Chondrocyte (in vitro differentiated cells): Measurements from ENCODE around the gene SLC35F3. TPM values are rescaled to one million over a fixed set of nuclear protein-coding genes. Genes with fewer than 3 reads are reported as not detected.
"Not testable (repeated sequence)": the region's sequence is repeated elsewhere in the genome, so short reads cannot be mapped to it uniquely, and the experiment has no call there.

ENCODE experiments used
- DNase-seq: peaks from one replicate; pipeline ENCODE4 v3.0.0; 2021; ENCODE audit warnings: mixed read lengths, low spot score
- H3K27ac Mint-ChIP-seq: one replicate; pipeline ENCODE4 v1.8.0; 2021; ENCODE audit warnings: mild to moderate bottlenecking, moderate library complexity, mixed read lengths; ENCODE audit not compliant: unreplicated experiment
- H3K27me3 Mint-ChIP-seq: 2 replicates; pipeline ENCODE4 v1.8.0; 2021; ENCODE audit warnings: low read depth, mixed read lengths
- H3K36me3 Mint-ChIP-seq: 2 replicates; pipeline ENCODE4 v1.8.0; 2021; ENCODE audit warnings: low read depth, mixed read lengths
- H3K4me1 Mint-ChIP-seq: 2 replicates; pipeline ENCODE4 v1.8.0; 2021; ENCODE audit warnings: low read depth, mild to moderate bottlenecking, mixed read lengths
- H3K4me3 Mint-ChIP-seq: one replicate; pipeline ENCODE4 v1.8.0; 2021; ENCODE audit warnings: mild to moderate bottlenecking, moderate library complexity, mixed read lengths; ENCODE audit not compliant: unreplicated experiment
- H3K9me3 Mint-ChIP-seq: 2 replicates; pipeline ENCODE4 v1.8.0; 2021; ENCODE audit warnings: low read depth, mixed read lengths
- total RNA-seq: library from RNA; stranded (reverse); gene quantifications from 3 replicates; pipeline ENCODE4 v1.2.1, GENCODE V29; 2021
- TF ChIP-seq, protein P1 (sequence below): fragments of 200-600 bp; sonication (generic); IDR thresholded peaks from 2 replicates; pipeline ENCODE4 v1.5.0; 2021; ENCODE audit warnings: antibody characterized with exemption, mild to moderate bottlenecking, moderate library complexity

Gene SLC35F3
- total RNA-seq, 1 donor from 2014 or later: not detected

DNA sequence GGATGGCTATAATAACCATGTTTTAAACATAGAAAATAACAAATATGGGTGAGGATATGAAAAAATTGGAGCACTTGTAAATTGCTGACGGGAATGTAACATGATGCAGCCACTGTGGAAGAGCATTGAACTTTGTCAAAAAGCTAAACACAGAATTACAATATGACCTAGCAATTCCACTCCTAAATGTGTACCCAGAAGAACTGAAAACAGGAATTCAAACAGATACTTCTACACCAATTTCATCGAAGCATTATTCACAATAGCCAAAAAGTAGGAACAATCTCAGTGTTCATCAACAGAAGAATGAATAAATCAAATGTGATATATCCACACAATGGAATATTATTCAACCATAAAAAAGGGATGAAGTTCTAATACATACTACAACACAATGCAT lies 436.1 kb downstream of the SLC35F3 start:
- TF ChIP-seq, protein P1, sequence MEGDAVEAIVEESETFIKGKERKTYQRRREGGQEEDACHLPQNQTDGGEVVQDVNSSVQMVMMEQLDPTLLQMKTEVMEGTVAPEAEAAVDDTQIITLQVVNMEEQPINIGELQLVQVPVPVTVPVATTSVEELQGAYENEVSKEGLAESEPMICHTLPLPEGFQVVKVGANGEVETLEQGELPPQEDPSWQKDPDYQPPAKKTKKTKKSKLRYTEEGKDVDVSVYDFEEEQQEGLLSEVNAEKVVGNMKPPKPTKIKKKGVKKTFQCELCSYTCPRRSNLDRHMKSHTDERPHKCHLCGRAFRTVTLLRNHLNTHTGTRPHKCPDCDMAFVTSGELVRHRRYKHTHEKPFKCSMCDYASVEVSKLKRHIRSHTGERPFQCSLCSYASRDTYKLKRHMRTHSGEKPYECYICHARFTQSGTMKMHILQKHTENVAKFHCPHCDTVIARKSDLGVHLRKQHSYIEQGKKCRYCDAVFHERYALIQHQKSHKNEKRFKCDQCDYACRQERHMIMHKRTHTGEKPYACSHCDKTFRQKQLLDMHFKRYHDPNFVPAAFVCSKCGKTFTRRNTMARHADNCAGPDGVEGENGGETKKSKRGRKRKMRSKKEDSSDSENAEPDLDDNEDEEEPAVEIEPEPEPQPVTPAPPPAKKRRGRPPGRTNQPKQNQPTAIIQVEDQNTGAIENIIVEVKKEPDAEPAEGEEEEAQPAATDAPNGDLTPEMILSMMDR: no peak
- H3K9me3 Mint-ChIP-seq: peaks cover 40% of the 10 kb centered on the region
- no peaks in the 10 kb centered on the region for H3K27me3 Mint-ChIP-seq
- H3K36me3 Mint-ChIP-seq: peaks cover 5% of the 10 kb centered on the region
- H3K27ac Mint-ChIP-seq: no peak overlapping the region
- no peak overlapping the region for H3K4me3 Mint-ChIP-seq
- DNase-seq: no peak
- H3K4me1 Mint-ChIP-seq: no peaks in the 10 kb centered on the region

DNA sequence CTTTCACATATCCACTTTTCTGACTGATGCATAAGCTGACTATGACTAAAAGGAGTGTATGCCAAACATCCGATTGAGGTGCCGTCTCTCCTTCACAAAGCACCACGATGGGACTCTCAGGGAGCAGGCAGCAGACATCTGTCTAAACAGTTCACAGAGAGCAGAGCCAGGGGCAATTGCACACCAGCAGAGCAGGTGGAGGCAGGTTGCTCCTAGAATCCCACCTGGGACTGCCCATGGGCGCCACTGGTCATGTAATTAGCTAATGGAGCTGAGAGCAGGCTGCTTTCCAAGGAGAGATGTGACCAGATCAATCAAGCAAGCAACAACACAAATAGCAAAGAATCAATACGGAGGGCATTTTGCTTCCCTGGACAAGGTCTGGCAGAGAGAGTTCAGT lies 438.3 kb downstream of the SLC35F3 start:
- Mint-ChIP-seq H3K4me1 (no peaks in the 10 kb centered on the region), H3K27me3 (no peaks in the 10 kb centered on the region), H3K36me3 (peaks cover 2% of the 10 kb centered on the region), H3K9me3 (peaks cover 20% of the 10 kb centered on the region), H3K4me3 (no peak overlapping the region), H3K27ac (no peak overlapping the region)
- TF ChIP-seq, protein P1: no peak
- DNase-seq: no peak

DNA sequence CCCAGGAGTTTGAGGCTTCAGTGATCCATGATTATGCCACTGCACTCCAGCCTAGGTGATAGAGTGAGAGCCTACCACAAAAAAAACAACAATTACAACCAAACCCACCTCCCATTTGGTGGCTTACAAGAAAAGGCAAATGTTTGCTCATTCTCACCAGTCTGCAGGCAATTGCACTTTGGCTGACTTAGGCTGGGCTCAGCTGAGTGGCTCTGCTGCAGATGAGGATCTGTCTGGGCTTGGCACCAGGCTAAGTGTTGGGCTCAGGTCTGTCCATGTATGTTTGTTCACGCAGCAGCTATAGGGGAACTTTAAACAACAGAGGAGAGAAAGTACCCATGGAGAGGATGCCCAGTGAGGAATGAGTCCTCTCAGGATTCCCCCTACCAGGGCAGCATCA lies 440.8 kb downstream of the SLC35F3 start:
- Mint-ChIP-seq H3K27ac (no peak overlapping the region), H3K4me1 (no peaks in the 10 kb centered on the region), H3K4me3 (no peak overlapping the region), H3K9me3 (peaks cover 8% of the 10 kb centered on the region), H3K36me3 (no peaks in the 10 kb centered on the region), H3K27me3 (peaks cover 8% of the 10 kb centered on the region)
- TF ChIP-seq, protein P1: no peak
- DNase-seq: no peak

DNA sequence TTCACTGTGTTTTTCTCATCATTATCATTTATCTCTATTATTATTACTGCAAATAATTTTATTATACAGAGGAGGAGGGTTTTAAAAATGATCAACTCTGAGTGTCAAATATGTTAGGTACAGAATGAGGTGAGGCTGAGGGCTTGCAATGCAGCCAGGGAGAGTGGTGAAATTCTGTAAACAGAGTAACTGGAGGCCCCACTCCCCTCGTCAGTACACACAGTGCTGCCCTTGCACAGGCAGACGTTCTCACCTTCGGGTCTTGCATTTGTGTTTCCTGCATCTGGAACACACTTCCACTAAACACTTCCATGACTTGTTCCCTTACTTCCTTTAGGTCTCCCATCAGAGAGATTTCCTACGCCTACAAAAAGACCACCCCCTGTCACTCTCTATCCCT lies 444.5 kb downstream of the SLC35F3 start:
- no peaks in the 10 kb centered on the region for H3K4me1 Mint-ChIP-seq
- no peak for DNase-seq
- TF ChIP-seq, protein P1: no peak
- H3K9me3 Mint-ChIP-seq: peaks cover 3% of the 10 kb centered on the region
- H3K27ac Mint-ChIP-seq: no peak overlapping the region
- H3K36me3 Mint-ChIP-seq: no peaks in the 10 kb centered on the region
- no peak overlapping the region for H3K4me3 Mint-ChIP-seq
- peaks cover 20% of the 10 kb centered on the region for H3K27me3 Mint-ChIP-seq

DNA sequence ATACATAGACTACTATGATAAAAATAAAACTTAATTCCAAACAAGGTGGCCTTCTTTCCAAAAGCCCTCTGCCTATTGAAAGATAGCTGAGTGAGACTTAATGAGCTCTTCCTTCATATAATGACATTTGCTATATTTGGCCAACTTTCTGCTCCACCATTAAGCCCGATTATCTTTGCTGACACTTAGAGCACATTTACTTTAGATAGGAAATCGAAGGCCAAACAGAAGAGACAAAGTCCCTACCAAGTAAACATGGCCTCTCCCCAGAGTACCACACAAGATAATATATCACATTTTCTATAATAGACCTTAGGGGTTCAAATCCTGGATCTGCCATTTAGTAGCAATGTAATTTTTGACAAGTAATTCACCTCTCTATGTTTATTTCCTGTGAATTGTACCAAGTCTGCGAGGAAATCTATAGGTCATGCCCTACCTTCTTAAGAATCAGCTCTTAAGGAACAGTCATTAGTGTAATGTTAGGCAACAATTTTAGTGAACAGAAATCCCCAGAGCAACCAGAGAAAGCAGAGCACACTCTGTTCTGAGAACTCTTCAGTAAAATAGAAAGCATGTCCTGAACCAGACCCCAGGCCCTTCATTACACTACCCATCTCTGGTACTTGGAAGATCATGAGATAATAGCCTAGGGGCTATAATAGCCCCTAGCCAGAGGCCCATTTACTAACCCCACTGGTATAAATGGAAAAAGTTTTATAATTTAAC lies 451.5 kb downstream of the SLC35F3 start:
- H3K27ac Mint-ChIP-seq: no peak overlapping the region

DNA sequence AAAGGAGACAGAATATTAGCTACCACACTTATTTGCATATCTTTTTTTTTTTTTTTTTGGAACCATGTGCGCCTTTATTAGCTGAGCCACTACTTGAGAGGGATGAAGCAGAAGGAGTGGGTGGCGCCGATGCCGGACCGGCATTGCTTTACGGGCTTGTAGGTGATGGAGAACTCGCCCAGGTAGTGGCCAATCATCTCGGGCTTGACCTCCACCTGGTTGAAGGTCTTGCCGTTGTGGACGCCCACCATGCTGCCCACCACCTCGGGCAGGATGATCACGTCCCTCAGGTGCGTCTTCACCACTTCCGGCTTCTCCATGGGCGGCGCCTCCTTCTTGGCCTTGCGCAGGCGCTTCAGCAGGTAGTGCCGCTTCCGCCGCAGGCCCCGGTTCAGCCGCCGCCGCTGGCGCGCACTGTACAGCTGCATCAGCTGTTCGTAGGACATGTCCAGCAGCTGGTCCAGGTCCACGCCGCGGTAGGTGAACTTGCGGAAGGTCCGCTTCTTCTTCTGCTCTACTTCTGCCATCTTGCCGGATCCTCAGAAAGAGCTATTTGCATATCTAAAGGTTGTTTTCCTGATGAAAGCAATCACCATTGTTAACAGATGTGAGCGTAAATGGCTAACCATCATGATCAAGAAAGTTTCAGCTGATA lies 452.3 kb downstream of the SLC35F3 start:
- H3K4me1 Mint-ChIP-seq, DNase-seq, H3K36me3 Mint-ChIP-seq, H3K27ac Mint-ChIP-seq, H3K4me3 Mint-ChIP-seq, H3K9me3 Mint-ChIP-seq: not testable (repeated sequence)
- H3K27me3 Mint-ChIP-seq: peaks cover 20% of the 10 kb centered on the region

More for the DNA sequence above, 451.5 kb downstream of the SLC35F3 start:
- no peaks in the 10 kb centered on the region for H3K36me3 Mint-ChIP-seq
- H3K9me3 Mint-ChIP-seq: peaks cover 3% of the 10 kb centered on the region
- H3K27me3 Mint-ChIP-seq: peaks cover 22% of the 10 kb centered on the region
- DNase-seq: no peak
- TF ChIP-seq, protein P1: no peak
- H3K4me3 Mint-ChIP-seq: no peak overlapping the region
- no peaks in the 10 kb centered on the region for H3K4me1 Mint-ChIP-seq
